HepG2 (cell line): ENCODE results near the gene ZNF23. TPM values are rescaled to one million over a fixed set of nuclear protein-coding genes. Genes with fewer than 3 reads are reported as not detected.

ENCODE experiments used
- FOXJ3 ChIP-seq: sonication (generic); formaldehyde crosslinking; IDR thresholded peaks from 2 replicates; pipeline ENCODE4 v1.4.0; 2020; ENCODE audit warnings: missing genetic modification reagents, mild to moderate bottlenecking, borderline replicate concordance
- HBP1 ChIP-seq: IDR thresholded peaks from 2 replicates; pipeline ENCODE4 v1.6.1; 2016; ENCODE audit warnings: low read depth, control low read depth
- HIVEP1 ChIP-seq: sonication (generic); formaldehyde crosslinking; IDR thresholded peaks from 2 replicates; pipeline ENCODE4 v1.4.0; 2020; ENCODE audit warnings: mild to moderate bottlenecking, missing genetic modification reagents
- JUNB ChIP-seq: sonication (generic); formaldehyde crosslinking; IDR thresholded peaks from 2 replicates; pipeline ENCODE4 v1.8.0; 2022; ENCODE audit warnings: missing genetic modification reagents, mild to moderate bottlenecking, borderline replicate concordance
- KLF9 ChIP-seq: IDR thresholded peaks from 2 replicates; pipeline ENCODE4 v1.6.1; 2016; ENCODE audit warnings: low read depth
- NFIB ChIP-seq: sonication (generic); formaldehyde crosslinking; IDR thresholded peaks from 2 replicates; pipeline ENCODE4 v1.9.0; 2021; ENCODE audit warnings: missing genetic modification reagents, mild to moderate bottlenecking, borderline replicate concordance
- NFKBIZ ChIP-seq: IDR thresholded peaks from 2 replicates; pipeline ENCODE4 v1.6.1; 2018; ENCODE audit warnings: missing genetic modification reagents, missing compliant biosample characterization
- NFRKB ChIP-seq: fragments of 450-650 bp; IDR thresholded peaks from 2 replicates; pipeline ENCODE4 v1.6.1; 2017
- PHB2 ChIP-seq: fragments of 450-650 bp; IDR thresholded peaks from 2 replicates; pipeline ENCODE4 v1.6.1; 2018; ENCODE audit not compliant: partially characterized antibody
- RAD21 ChIP-seq: fragments of 450-650 bp; formaldehyde crosslinking; IDR thresholded peaks from 2 replicates; pipeline ENCODE4 v1.5.0; 2020; ENCODE audit warnings: mild to moderate bottlenecking
- TOE1 ChIP-seq: sonication (generic); formaldehyde crosslinking; IDR thresholded peaks from 2 replicates; pipeline ENCODE4 v1.4.0; 2020; ENCODE audit warnings: mild to moderate bottlenecking, missing genetic modification reagents
- TSC22D2 ChIP-seq: sonication (generic); formaldehyde crosslinking; IDR thresholded peaks from 2 replicates; pipeline ENCODE4 v1.5.1; 2020; ENCODE audit warnings: missing genetic modification reagents, mild to moderate bottlenecking, borderline replicate concordance
- ZBTB21 ChIP-seq: sonication (generic); formaldehyde crosslinking; IDR thresholded peaks from 2 replicates; pipeline ENCODE4 v1.4.0; 2020; ENCODE audit warnings: missing genetic modification reagents
- ZC3H4 ChIP-seq: sonication (generic); formaldehyde crosslinking; IDR thresholded peaks from 2 replicates; pipeline ENCODE4 v1.4.0; 2020; ENCODE audit warnings: missing genetic modification reagents, borderline replicate concordance
- ZNF775 ChIP-seq: sonication (generic); formaldehyde crosslinking; IDR thresholded peaks from 2 replicates; pipeline ENCODE4 v1.4.0; 2020; ENCODE audit warnings: missing genetic modification reagents, mild to moderate bottlenecking, moderate library complexity, borderline replicate concordance
- ZSCAN20 ChIP-seq: sonication (generic); formaldehyde crosslinking; IDR thresholded peaks from 2 replicates; pipeline ENCODE4 v1.4.0; 2020; ENCODE audit warnings: missing genetic modification reagents, mild to moderate bottlenecking, borderline replicate concordance
- polyA plus RNA-seq, 8 experiments: library from polyadenylated mRNA; depleted of rRNA in 3 of 8; stranded (reverse) in 7 of 8; unstranded in 1 of 8; fragments of >200 nt; fragmentation: Illumina TruSeq in 4 of 8; extraction: Trizol in 4 of 8; gene quantifications; 2 replicates each; pipeline versions ENCODE4 v1.2.1 to v1.2.3, GENCODE V29; 2011 to 2016; ENCODE audit warnings: low read depth in 4 of 8, missing spikeins in 1 of 8, mixed read lengths in 1 of 8; ENCODE audit not compliant: insufficient read depth in 1 of 8
- total RNA-seq, 5 experiments: library from RNA; depleted of rRNA; stranded (reverse); fragments of >200 nt; fragmentation: Illumina TruSeq; extraction: Trizol; gene quantifications; 2 replicates each; pipeline ENCODE4 v1.2.3, GENCODE V29; 2016; ENCODE audit warnings: low read depth in 1 of 5
- TF ChIP-seq, protein P1 (sequence below), 2 experiments: sonication (generic) in 1 of 2; formaldehyde crosslinking in 1 of 2; IDR thresholded peaks; 2 replicates each; pipeline versions ENCODE4 v1.4.0 to v1.6.1; 2016 to 2020; ENCODE audit warnings: borderline replicate concordance in 1 of 2, low read depth in 1 of 2, mild to moderate bottlenecking in 1 of 2, missing genetic modification reagents in 1 of 2
- TF ChIP-seq, protein P2 (sequence below): IDR thresholded peaks from 2 replicates; pipeline ENCODE4 v1.6.1; 2018; ENCODE audit warnings: missing genetic modification reagents, mild to moderate bottlenecking, missing compliant biosample characterization
- TF ChIP-seq, protein P3 (sequence below): sonication (generic); formaldehyde crosslinking; IDR thresholded peaks from 2 replicates; pipeline ENCODE4 v1.4.0; 2020; ENCODE audit warnings: missing genetic modification reagents, borderline replicate concordance
- TF ChIP-seq, protein P4 (sequence below): conservative IDR thresholded peaks from 2 replicates; pipeline ENCODE4 v1.6.1; 2018; ENCODE audit warnings: missing genetic modification reagents

The ZNF23 gene
- total and polyA plus RNA-seq, 2 of the 13 experiments (the other 11 are each of a cell fraction or from before 2014, with no cell fraction given), result 8.6 to 12.2 TPM

- TF ChIP-seq, protein P1, sequence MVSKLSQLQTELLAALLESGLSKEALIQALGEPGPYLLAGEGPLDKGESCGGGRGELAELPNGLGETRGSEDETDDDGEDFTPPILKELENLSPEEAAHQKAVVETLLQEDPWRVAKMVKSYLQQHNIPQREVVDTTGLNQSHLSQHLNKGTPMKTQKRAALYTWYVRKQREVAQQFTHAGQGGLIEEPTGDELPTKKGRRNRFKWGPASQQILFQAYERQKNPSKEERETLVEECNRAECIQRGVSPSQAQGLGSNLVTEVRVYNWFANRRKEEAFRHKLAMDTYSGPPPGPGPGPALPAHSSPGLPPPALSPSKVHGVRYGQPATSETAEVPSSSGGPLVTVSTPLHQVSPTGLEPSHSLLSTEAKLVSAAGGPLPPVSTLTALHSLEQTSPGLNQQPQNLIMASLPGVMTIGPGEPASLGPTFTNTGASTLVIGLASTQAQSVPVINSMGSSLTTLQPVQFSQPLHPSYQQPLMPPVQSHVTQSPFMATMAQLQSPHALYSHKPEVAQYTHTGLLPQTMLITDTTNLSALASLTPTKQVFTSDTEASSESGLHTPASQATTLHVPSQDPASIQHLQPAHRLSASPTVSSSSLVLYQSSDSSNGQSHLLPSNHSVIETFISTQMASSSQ (IDR thresholded peaks at IDR 0.05; ENCODE audit: low read depth), result no peak
- TF ChIP-seq, protein P1 (CRISPR knock-in tag; IDR thresholded peaks at IDR 0.05; ENCODE audit: borderline replicate concordance), result no peak
- TF ChIP-seq ZC3H4 (CRISPR knock-in tag) (no peak), PHB2 (no peak), NFKBIZ (CRISPR knock-in tag) (peak; percentile 97; the same call in 1 of the 2 replicates), HBP1 (CRISPR knock-in tag) (peak; percentile 99), TOE1 (peak; percentile 96), JUNB (CRISPR knock-in tag) (peak; percentile 78), ZSCAN20 (CRISPR knock-in tag) (0 out of 2 replicates have a peak, but pooled peaks have one; percentile 83), HIVEP1 (CRISPR knock-in tag) (0 out of 2 replicates have a peak, but pooled peaks have one; percentile 25), ZBTB21 (CRISPR knock-in tag) (peak; percentile 82; the same call in 1 of the 2 replicates), RAD21 (0 out of 2 replicates have a peak, but pooled peaks have one; percentile 10), ZNF775 (CRISPR knock-in tag) (0 out of 2 replicates have a peak, but pooled peaks have one; percentile 82), NFRKB (no peak), TSC22D2 (CRISPR knock-in tag) (peak; percentile 97), NFIB (no peak), KLF9 (CRISPR knock-in tag) (peak; percentile 91), FOXJ3 (CRISPR knock-in tag) (0 out of 2 replicates have a peak, but pooled peaks have one; percentile 32)
- TF ChIP-seq, protein P2, sequence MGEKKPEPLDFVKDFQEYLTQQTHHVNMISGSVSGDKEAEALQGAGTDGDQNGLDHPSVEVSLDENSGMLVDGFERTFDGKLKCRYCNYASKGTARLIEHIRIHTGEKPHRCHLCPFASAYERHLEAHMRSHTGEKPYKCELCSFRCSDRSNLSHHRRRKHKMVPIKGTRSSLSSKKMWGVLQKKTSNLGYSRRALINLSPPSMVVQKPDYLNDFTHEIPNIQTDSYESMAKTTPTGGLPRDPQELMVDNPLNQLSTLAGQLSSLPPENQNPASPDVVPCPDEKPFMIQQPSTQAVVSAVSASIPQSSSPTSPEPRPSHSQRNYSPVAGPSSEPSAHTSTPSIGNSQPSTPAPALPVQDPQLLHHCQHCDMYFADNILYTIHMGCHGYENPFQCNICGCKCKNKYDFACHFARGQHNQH (CRISPR knock-in tag), result peak; percentile 94
- TF ChIP-seq, protein P3, sequence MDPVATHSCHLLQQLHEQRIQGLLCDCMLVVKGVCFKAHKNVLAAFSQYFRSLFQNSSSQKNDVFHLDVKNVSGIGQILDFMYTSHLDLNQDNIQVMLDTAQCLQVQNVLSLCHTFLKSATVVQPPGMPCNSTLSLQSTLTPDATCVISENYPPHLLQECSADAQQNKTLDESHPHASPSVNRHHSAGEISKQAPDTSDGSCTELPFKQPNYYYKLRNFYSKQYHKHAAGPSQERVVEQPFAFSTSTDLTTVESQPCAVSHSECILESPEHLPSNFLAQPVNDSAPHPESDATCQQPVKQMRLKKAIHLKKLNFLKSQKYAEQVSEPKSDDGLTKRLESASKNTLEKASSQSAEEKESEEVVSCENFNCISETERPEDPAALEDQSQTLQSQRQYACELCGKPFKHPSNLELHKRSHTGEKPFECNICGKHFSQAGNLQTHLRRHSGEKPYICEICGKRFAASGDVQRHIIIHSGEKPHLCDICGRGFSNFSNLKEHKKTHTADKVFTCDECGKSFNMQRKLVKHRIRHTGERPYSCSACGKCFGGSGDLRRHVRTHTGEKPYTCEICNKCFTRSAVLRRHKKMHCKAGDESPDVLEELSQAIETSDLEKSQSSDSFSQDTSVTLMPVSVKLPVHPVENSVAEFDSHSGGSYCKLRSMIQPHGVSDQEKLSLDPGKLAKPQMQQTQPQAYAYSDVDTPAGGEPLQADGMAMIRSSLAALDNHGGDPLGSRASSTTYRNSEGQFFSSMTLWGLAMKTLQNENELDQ (CRISPR knock-in tag), result peak; percentile 97
- TF ChIP-seq, protein P4, sequence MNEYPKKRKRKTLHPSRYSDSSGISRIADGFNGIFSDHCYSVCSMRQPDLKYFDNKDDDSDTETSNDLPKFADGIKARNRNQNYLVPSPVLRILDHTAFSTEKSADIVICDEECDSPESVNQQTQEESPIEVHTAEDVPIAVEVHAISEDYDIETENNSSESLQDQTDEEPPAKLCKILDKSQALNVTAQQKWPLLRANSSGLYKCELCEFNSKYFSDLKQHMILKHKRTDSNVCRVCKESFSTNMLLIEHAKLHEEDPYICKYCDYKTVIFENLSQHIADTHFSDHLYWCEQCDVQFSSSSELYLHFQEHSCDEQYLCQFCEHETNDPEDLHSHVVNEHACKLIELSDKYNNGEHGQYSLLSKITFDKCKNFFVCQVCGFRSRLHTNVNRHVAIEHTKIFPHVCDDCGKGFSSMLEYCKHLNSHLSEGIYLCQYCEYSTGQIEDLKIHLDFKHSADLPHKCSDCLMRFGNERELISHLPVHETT (CRISPR knock-in tag), result peak; percentile 86
Observed at GRCh38 chr16:71467810-71468209, 5.8 kb upstream of the ZNF23 start (continued).
